GM18873 (cell line): ENCODE data around the gene DICER1.

Experiments used
- ATAC-seq: cut with Tn5 transposase; IDR thresholded peaks from one replicate; pipeline ENCODE4 v1.9.1; 2021; ENCODE audit warnings: mild to moderate bottlenecking, moderate library complexity, moderate number of reproducible peaks; ENCODE audit not compliant: unreplicated experiment, low FRiP score

Gene DICER1

DNA sequence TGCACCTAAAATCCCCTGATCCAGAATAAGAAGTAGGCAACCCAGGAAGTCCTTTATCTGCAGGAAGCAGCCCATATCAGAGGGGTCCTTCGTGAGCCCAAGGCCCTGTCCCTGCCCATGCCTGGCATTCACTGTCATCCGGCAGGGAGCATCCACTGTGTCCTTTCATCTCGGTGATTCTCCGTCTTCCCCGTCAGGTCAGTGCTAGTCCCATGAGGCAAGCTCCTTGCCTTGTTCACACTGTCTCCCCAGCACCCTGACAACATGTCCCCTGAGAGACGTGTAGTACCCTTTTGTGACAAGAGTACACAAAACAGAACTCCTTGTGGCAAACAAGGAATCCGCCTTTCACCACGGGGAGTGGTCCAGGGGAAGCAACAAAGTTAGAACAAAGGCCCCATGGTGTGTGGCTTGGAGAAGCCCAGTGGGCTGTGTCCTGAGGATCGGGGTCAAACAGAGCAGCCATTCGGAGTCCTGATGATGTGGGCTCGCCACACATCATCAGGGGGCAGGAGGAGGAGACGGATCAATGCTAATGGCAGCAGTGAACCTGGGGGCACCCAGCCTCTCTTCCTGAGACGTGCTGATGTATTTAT lies 112.1 kb downstream of the DICER1 start:
- no peak for ATAC-seq

DNA sequence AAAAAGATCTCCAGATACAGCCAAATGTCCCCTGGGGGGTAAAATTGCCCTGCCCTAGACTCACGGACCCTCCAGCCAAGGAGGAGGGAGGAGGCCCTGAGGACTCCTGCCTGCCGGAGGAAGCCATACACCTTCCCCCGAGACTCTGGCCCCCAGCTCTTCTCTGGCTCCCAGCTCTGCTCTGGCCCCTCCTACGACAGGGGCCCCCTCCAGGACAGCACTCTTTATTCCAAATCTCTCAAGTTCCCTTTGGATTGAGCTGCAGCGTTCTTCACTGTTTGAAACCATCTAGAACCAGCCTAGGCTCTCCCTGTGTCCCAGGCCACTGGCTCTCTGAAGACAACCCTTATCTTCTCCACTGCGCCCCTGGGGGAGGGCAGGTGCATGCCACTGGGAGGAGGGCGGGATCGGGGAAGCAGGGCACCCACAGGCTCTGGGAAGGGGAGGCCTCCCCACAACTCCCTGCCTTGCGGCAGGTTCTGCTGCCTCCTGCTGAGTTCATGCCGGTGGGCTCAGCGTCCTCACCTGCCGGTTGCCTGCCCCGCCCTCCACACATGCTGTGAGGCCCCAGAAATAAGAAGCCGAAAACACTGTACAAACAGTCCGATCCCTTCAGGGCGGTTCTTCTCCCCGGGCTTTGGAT lies 112.7 kb downstream of the DICER1 start:
- ATAC-seq: no peak

DNA sequence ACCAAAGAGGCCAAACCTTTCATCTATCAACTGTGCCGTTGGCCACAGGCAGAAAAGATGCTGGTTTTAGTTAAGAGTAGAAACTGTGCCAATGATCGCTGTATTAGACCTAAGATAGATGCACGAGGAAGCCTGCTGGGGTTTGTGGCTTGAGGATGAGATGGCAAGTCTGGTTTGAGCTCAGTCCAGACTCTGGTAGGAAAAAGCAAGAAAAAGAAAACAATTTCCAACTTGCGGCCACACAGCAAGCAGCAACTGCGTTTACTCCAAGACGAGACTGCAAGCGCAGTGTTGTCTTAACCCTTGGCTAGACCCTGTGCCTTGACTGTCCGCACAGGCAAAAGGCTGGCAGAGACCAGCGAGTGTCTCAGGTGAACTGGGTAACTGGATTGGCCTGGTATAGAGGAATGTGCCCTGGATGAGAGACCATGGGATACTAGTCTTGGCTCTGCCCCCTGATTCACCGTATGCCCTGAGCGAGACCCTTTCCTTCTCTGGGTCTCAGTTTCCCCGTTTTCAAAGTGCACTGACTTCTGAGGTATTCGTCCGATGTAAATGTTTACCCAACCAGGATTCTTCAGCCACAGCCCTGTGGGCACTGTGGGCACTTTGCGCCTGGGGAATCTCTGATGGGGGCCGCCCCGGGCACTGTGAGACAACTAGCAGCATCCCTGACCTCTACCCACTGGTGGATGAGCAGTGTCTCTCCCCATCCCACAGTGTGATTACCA lies 113.4 kb downstream of the DICER1 start:
- no peak for ATAC-seq

DNA sequence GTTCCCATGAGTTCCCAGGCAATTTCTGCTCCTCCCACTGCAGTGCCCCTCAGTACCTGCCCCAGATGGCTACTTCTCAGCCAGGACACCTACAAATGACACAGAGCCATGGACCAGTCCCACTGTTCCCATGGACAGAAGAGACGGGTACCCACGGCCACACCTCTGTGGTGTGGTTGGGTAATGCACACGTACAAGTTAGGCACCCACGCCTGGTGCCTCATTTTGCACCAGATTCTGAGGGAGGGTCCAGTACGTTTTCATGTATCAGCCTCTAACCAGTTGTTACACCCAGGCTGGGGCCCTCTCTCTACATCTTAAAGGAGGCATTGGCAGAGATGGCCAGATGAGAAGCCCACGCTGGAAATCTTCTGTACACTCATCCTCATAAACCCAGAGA lies 114.0 kb downstream of the DICER1 start:
- ATAC-seq: no peak

DNA sequence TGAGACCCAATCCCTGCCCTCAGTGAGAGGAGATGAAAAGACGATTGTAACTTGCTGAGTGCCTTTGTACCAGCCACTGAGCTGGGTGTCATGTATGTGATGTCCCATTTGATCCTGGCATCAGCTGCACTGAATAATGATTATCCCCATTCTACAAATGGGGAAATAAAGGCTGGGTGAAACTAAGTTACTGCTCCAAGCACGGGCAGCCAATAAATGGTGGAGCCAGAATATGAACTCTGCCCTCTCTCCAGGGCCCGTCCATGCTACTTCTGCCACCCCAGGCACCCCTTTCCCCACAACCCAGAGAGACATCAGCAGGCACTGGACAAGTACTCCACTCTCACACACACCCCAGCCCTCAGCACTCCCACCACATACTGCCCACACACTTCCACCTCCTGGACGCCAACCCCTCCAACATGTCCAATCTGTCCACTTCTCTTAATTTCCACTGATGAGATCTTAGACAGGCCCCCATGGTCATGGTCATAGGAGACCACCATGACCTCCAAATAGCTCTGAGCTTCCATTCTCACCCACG lies 115.8 kb downstream of the DICER1 start:
- no peak for ATAC-seq

DNA sequence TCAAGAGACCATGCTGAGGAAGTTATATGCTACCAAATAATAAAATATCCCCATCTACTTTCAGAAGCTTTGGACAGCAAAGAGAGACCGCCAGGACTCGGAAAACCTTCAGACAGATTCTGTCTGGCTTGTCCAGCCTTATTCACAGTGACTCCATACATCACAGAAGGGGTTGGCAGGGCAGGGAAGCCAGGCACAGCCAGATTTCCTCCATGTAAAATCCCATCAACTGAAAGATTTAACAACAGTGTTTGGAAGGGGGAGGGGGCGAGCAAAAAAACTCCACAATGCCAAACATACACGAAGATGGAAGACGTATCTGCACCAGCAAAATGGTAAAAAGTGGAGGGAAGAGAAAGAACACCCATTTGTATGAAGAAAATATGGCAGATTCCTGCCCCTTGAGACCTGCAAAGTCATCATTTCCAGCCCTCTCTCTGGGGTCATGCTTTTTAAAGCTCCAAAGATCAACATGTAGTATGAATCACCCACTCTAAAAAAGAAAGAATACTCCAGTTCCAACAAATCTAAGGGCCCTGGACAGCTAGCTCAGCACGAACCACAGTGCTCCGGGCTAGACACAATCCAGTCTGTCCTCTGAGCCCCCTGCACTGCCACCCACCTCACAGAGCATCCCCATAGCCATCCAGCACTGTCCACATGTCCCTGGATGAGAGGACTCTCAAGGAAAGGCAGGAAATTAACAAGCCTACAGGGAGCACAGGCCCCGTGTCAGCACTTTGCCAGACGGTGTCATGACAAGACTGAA lies 116.4 kb downstream of the DICER1 start:
- no peak for ATAC-seq

DNA sequence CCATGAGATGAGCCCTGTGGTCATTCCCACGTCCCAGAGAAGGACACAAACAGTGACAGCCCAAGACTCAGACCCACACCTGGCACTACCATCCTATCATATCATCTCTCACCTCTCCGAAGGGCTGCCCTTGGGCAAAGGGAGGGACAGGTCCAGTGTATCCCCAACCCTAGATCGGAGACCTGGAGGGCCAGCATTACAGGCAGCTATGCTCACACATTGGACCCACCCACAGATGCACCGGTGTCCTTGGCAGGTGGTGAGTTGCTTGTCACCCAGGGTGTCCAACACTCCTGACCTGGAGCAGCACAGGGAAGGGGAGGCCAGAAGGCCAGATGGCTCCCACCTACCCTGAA lies 117.4 kb downstream of the DICER1 start:
- no peak for ATAC-seq

DNA sequence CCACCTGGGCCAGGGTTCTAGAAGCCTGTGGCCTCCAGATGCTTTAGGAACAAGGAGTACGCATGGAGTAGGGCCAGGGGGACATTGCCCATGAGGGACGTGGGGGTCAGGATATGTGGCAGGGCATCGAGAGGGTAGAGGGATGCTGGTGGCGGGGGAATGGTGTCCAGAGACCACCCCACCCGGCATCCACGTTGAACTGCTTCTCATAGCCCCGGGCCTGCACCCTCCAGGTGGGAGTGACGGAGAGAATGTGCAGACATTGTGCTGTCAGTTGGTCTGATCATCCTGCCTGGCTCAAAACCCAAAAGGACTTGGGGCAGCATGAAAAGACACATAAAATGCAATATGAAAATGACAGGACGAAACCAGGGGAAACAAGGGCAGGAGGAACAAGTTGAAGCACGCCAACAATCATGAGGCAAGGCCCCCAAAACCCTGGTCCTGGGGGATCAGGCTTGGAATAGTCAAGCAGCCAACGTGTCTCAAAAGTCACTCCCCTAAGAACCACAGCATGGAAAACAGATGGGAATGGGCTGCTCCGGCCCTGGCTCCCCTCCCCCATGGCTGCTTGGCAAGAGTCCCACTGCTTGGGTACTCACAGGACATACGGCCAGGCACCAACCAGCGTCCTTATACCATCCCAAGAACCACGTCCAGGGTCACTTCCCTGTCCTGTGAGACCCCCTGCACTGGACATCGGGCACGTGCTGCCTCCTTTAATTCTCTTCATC lies 117.9 kb downstream of the DICER1 start:
- no peak for ATAC-seq

DNA sequence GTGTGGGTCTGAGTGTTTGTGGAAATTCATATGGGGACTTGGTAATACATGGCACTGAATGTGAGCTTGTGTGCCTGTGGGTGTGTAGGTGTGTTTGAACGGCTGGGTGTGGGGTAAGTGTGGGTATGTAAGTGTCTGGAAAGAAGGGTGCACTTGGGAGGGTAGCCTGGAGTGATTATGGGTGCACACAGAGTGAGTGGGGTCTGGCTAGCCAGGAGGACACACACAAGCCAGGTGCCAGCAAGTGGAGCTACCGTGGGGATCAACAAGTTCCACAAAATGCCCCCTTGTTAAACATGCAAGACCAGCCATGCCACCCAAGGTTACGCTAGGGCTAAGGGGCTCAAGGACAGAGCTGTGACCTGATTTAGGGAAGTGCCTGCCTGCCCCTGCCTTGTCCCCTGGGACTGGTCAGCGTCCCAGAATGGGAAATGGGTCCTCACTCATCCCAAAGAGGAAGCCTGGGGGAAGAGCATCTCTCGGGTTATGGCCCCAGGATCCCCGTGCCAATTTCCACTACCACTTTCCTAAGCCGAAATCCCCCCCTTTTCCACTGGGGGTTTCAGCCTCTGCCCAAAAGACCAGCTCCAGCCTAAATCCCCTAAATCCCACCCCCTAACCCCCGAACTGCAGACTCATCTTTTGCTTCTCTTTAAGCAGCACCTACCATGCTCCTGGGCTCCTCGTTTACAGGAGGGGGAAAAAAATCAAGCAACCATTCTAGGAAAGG lies 118.6 kb downstream of the DICER1 start:
- no peak for ATAC-seq

DNA sequence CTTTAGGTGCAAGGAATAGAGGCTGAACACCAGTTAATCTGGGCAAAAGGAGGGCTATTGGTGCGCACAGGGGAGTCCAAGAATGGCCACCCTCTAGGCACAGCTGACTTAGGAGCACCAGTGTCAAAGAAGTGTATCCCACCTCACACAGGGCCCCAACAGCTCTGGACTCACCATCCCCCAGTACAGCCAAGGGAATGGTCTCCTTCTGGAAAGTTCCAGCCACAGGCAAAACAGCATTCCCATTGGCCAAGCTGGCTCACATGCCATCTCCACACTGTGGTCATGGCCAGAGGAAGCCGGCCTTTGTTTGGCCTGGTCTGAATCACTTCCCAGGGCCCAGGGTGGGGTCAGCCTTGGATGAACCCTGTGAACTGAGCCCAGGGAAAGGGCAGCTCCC lies 120.1 kb downstream of the DICER1 start:
- no peak for ATAC-seq
